K562 (cell line): ENCODE results near the gene C2orf76. TPM values are rescaled to one million over a fixed set of nuclear protein-coding genes. Genes with fewer than 3 reads are reported as not detected.

Experiments used
- ATAC-seq: fragments of 200-7000 bp; cut with Tn5 transposase; 3 replicates; pipeline ENCODE4 v1.9.1; 2020; ENCODE audit warnings: moderate library complexity
- BruUV-seq: library from RNA; stranded (reverse); fragments of 400-500 nt; replicated peaks from 2 replicates; lab custom pipeline; 2021; lab: Mats Ljungman, UMichigan
- CTCF ChIA-PET: fragments of 300-600 bp; formaldehyde crosslinking; extraction: SDS; loops from one replicate; lab custom pipeline; 2021; ENCODE audit warnings: low intra/inter-chr PET ratio; lab: Yijun Ruan, JAX
- POLR2A ChIA-PET: fragments of 300-600, 350-650 bp; sonication (Branson Sonifier 250); formaldehyde crosslinking; extraction: SDS; loops from one replicate; lab custom pipeline; 2021; ENCODE audit warnings: antibody characterized with exemption, inconsistent platforms; lab: Yijun Ruan, JAX
- DNase-seq, 4 experiments: peaks; one replicate each; pipeline versions ENCODE4 v3.0.0 to v3.0.0-alpha.2; 2011 to 2018; ENCODE audit warnings: low spot score in 3 of 4, mixed read lengths in 3 of 4; ENCODE audit errors: extremely low read depth in 1 of 4
- FAIRE-seq: peaks from 2 replicates; lab custom pipeline; 2011; peaks lifted over from hg19 to GRCh38; lab: Jason Lieb, UNC
- H2AFZ ChIP-seq: 2 replicates; pipeline ENCODE4 v1.6.0; 2011; ENCODE audit warnings: low read depth, low read length, control low read depth, inconsistent platforms
- H3K27ac ChIP-seq: fragments of 200-600 bp; 3 replicates; pipeline ENCODE4 v1.8.0; 2011; ENCODE audit warnings: low read depth, mild to moderate bottlenecking, control low read depth, inconsistent platforms, low read length, moderate library complexity, mixed read lengths; ENCODE audit errors: extremely low read depth
- H3K27me3 ChIP-seq, 2 experiments: fragments of 300-600 bp in 1 of 2; 2 replicates in 1 of 2; 3 replicates in 1 of 2; pipeline versions ENCODE4 v1.6.0 to v1.8.0; 2011; ENCODE audit warnings: inconsistent platforms in 2 of 2, low read length in 2 of 2, mild to moderate bottlenecking in 1 of 2, mixed read lengths in 1 of 2, moderate library complexity in 1 of 2; ENCODE audit not compliant: control insufficient read depth in 2 of 2, insufficient read depth in 2 of 2
- H3K36me3 ChIP-seq: fragments of 300-600 bp; 3 replicates; pipeline ENCODE4 v1.8.0; 2011; ENCODE audit warnings: mild to moderate bottlenecking, low read length, inconsistent platforms; ENCODE audit not compliant: control insufficient read depth, insufficient read depth
- H3K4me1 ChIP-seq, 2 experiments: fragments of 200-600 bp in 1 of 2; replicated peaks in 1 of 2; 2 replicates in 1 of 2; 3 replicates in 1 of 2; pipeline versions ENCODE4 v1.5.1 to v1.8.0; 2011; ENCODE audit warnings: inconsistent platforms in 2 of 2, low read length in 2 of 2, mild to moderate bottlenecking in 1 of 2, mixed read lengths in 1 of 2, moderate library complexity in 1 of 2; ENCODE audit not compliant: control insufficient read depth in 2 of 2, insufficient read depth in 2 of 2
- H3K4me2 ChIP-seq: 2 replicates; pipeline ENCODE4 v1.6.1; 2011; ENCODE audit warnings: low read length, control low read depth, inconsistent platforms, mixed read lengths; ENCODE audit not compliant: insufficient read depth
- H3K4me3 ChIP-seq: fragments of 200-600 bp; sonication (generic), shearing (Covaris generic); 2 replicates; pipeline ENCODE4 v1.5.1; 2016; ENCODE audit warnings: control low read depth, inconsistent platforms
- H3K79me2 ChIP-seq: fragments of 200-600 bp; 3 replicates; pipeline ENCODE4 v1.8.0; 2011; ENCODE audit warnings: low read length, inconsistent platforms; ENCODE audit not compliant: control insufficient read depth, insufficient read depth
- H3K9ac ChIP-seq, 2 experiments: 2 replicates each; pipeline versions ENCODE4 v1.6.0 to v1.6.1; 2011; ENCODE audit warnings: low read depth in 2 of 2, low read length in 2 of 2, control low read depth in 1 of 2, inconsistent platforms in 1 of 2, mild to moderate bottlenecking in 1 of 2, mixed read lengths in 1 of 2; ENCODE audit not compliant: insufficient read depth in 1 of 2
- H3K9me1 ChIP-seq: one replicate; pipeline ENCODE4 v1.6.0; 2011; ENCODE audit warnings: inconsistent platforms, mild to moderate bottlenecking, low read length, moderate library complexity; ENCODE audit not compliant: control insufficient read depth, insufficient read depth
- H3K9me3 ChIP-seq: replicated peaks from 2 replicates; pipeline ENCODE4 v1.5.1; 2011; ENCODE audit warnings: low read depth, low read length, inconsistent platforms; ENCODE audit not compliant: control insufficient read depth, insufficient read depth
- H4K20me1 ChIP-seq: replicated peaks from 2 replicates; pipeline ENCODE4 v1.6.1; 2011; ENCODE audit warnings: low read length, inconsistent platforms, mixed read lengths; ENCODE audit not compliant: control insufficient read depth, insufficient read depth
- CBX2 ChIP-seq: fragments of 200-600 bp; sonication (generic); IDR thresholded peaks from one replicate; pipeline ENCODE4 v1.6.1; 2012; ENCODE audit warnings: mild to moderate bottlenecking, low read length, inconsistent platforms; ENCODE audit not compliant: insufficient read depth, poor library complexity, severe bottlenecking
- DACH1 ChIP-seq: fragments of 450-650 bp; IDR thresholded peaks from 2 replicates; pipeline ENCODE4 v1.6.1; 2018; ENCODE audit not compliant: partially characterized antibody
- ERF ChIP-seq: fragments of 450-650 bp; formaldehyde crosslinking; IDR thresholded peaks from 2 replicates; pipeline ENCODE4 v1.4.0; 2020; ENCODE audit warnings: mild to moderate bottlenecking, mixed read lengths
- FOXJ3 ChIP-seq: sonication (generic); formaldehyde crosslinking; IDR thresholded peaks from 2 replicates; pipeline ENCODE4 v1.4.0; 2020; ENCODE audit warnings: mild to moderate bottlenecking, missing genetic modification reagents
- KHSRP ChIP-seq: fragments of 450-650 bp; IDR thresholded peaks from 2 replicates; pipeline ENCODE4 v1.6.1; 2017
- MEIS2 ChIP-seq: fragments of 450-650 bp; IDR thresholded peaks from 2 replicates; pipeline ENCODE4 v1.6.1; 2014; ENCODE audit warnings: mild to moderate bottlenecking; ENCODE audit not compliant: partially characterized antibody
- NFE2L1 ChIP-seq: fragments of 450-650 bp; IDR thresholded peaks from 2 replicates; pipeline ENCODE4 v1.6.1; 2016; ENCODE audit warnings: missing genetic modification characterization, low read depth, mild to moderate bottlenecking, missing compliant biosample characterization, moderate library complexity, borderline replicate concordance
- NUFIP1 ChIP-seq: fragments of 450-650 bp; IDR thresholded peaks from 2 replicates; pipeline ENCODE4 v1.6.1; 2018; ENCODE audit not compliant: partially characterized antibody
- POU5F1 ChIP-seq: fragments of 150-350 bp; IDR thresholded peaks from 2 replicates; pipeline ENCODE4 v1.6.1; 2014; ENCODE audit warnings: borderline replicate concordance, low read length, low read depth, mild to moderate bottlenecking; ENCODE audit not compliant: partially characterized antibody
- PYGO2 ChIP-seq: fragments of 450-650 bp; IDR thresholded peaks from 2 replicates; pipeline ENCODE4 v1.6.1; 2016; ENCODE audit warnings: mild to moderate bottlenecking, missing genetic modification characterization, moderate library complexity, missing compliant biosample characterization
- RBM17 ChIP-seq: fragments of 200-400 bp; formaldehyde crosslinking; IDR thresholded peaks from 2 replicates; pipeline ENCODE4 v1.6.1; 2017; ENCODE audit warnings: low read depth, mild to moderate bottlenecking, low read length, borderline replicate concordance
- RNF2 ChIP-seq: sonication (generic); IDR thresholded peaks from 2 replicates; pipeline ENCODE4 v1.6.1; 2016
- TEAD2 ChIP-seq: fragments of 450-650 bp; IDR thresholded peaks from 2 replicates; pipeline ENCODE4 v1.6.1; 2016; ENCODE audit warnings: missing genetic modification characterization, control low read depth, missing compliant biosample characterization
- THAP12 ChIP-seq: fragments of 250-450 bp; sonication (Bioruptor Pico); IDR thresholded peaks from 2 replicates; pipeline ENCODE4 v1.9.0; 2021; ENCODE audit warnings: mild to moderate bottlenecking, inconsistent platforms
- THRA ChIP-seq: fragments of 450-650 bp; IDR thresholded peaks from 2 replicates; pipeline ENCODE4 v1.6.1; 2017; ENCODE audit warnings: mild to moderate bottlenecking, moderate library complexity
- U2AF1 ChIP-seq: fragments of 200-400 bp; formaldehyde crosslinking; optimal IDR thresholded peaks from 2 replicates; pipeline ENCODE3; 2017; ENCODE audit warnings: mild to moderate bottlenecking, low read depth, low read length, moderate library complexity
- ZNF655 ChIP-seq: fragments of 250-450 bp; sonication (Bioruptor Pico); IDR thresholded peaks from 2 replicates; pipeline ENCODE4 v1.5.0; 2021
- ZSCAN32 ChIP-seq: fragments of 450-650 bp; formaldehyde crosslinking; IDR thresholded peaks from 2 replicates; pipeline ENCODE4 v1.4.0; 2020; ENCODE audit warnings: mild to moderate bottlenecking, moderate library complexity
- WGBS: fragments of 100-300 bp; shearing (Covaris generic); methylation state at CpG from one replicate; pipeline ENCODE4 v1.1.6; 2016; ENCODE audit warnings: low coverage, mixed read lengths; ENCODE audit not compliant: insufficient coverage; ENCODE audit errors: missing lambda C conversion rate; 5-methylcytosine and 5-hydroxymethylcytosine counted together
- in situ Hi-C: fragments of 300-500 bp; cut with MboI; formaldehyde crosslinking; loops from 4 replicates; pipeline ENCODE4 v1.15.0; 2018; ENCODE audit warnings: inconsistent platforms, mixed read lengths
- intact Hi-C: fragments of 100-400 bp; cut with micrococcal nuclease; formaldehyde crosslinking; loops from 2 replicates; pipeline ENCODE4 v1.14.2; 2022
- polyA plus RNA-seq, 8 experiments: library from polyadenylated mRNA; depleted of rRNA in 4 of 8; stranded (reverse) in 5 of 8; unstranded in 3 of 8; fragments of >200 nt; fragmentation: Nextera tagmentation in 2 of 8; fragmentation: Illumina TruSeq in 1 of 8; extraction: Ambion mirVana in 2 of 8; extraction: Trizol in 1 of 8; gene quantifications; 2 replicates each; pipeline versions ENCODE4 v1.2.1 to v1.2.3, GENCODE V29; 2011 to 2014; ENCODE audit warnings: inconsistent platforms in 1 of 8, missing spikeins in 1 of 8
- total RNA-seq, 7 experiments: library from RNA; depleted of rRNA in 6 of 7; stranded (reverse); fragments of >200 nt in 6 of 7; fragmentation: Illumina TruSeq in 2 of 7; extraction: Trizol in 2 of 7; gene quantifications; 2 replicates each; pipeline versions ENCODE4 v1.2.1 to v1.2.3, GENCODE V29; 2011 to 2021; ENCODE audit warnings: low replicate concordance in 1 of 7

Gene C2orf76
- total and polyA plus RNA-seq, 9 of the 15 experiments (the other 6 are each of a cell fraction or from before 2014, with no cell fraction given) = 4.8 to 26.2 (median 14.5) TPM

- ATAC-seq (peak; percentile 97), FAIRE-seq (peak; percentile 74), DNase-seq (peak; percentile 19 to 83 (median 49))
- no peaks in the 10 kb centered on the region for H3K9me3 ChIP-seq
- H2AFZ ChIP-seq = peak overlapping the region; percentile 77
- no peaks in the 10 kb centered on the region for H3K79me2 ChIP-seq
- no peaks in the 10 kb centered on the region for H3K27me3 ChIP-seq
- no peak overlapping the region; the same call in 1 of the 2 replicates for H3K4me2 ChIP-seq
- in situ Hi-C loops = no loop called here
- peaks cover 0 to 7% of the 10 kb centered on the region in 2 experiments; a peak in 4 of 5 replicates for H3K4me1 ChIP-seq
- 16% methylated on average over 6 of the region's 6 CpGs for WGBS
- intact Hi-C loops = no loop called here
- ChIA-PET CTCF (no interaction called here), POLR2A (interaction anchor here (0.7 to 0.8 kb wide), 2 partner anchors 20 to 158 kb away, joined by 3 to 4 read pairs; no protein-coding TSS in a partner anchor)
- no TSS peak for BruUV-seq
- no peaks in the 10 kb centered on the region for H4K20me1 ChIP-seq
- H3K9me1 ChIP-seq = no peaks in the 10 kb centered on the region
- no peak overlapping the region for H3K4me3 ChIP-seq
- H3K27ac ChIP-seq = no peak overlapping the region; the same call in 2 of the 3 replicates
- no peaks in the 10 kb centered on the region for H3K36me3 ChIP-seq
- H3K9ac ChIP-seq = no peak overlapping the region
- TF ChIP-seq THAP12 (CRISPR knock-in tag) = no peak
- TF ChIP-seq MEIS2 = no peak
- no peak for TF ChIP-seq ZNF655 (CRISPR knock-in tag)
- TF ChIP-seq ZSCAN32 = peak; percentile 67; the same call in 1 of the 2 replicates
- TF ChIP-seq ERF (CRISPR knock-in tag) = no peak
- TF ChIP-seq RBM17 = no peak
- no peak for TF ChIP-seq DACH1
- no peak for TF ChIP-seq U2AF1
- no peak for TF ChIP-seq RNF2
- no peak for TF ChIP-seq THRA
- no peak for TF ChIP-seq POU5F1
- TF ChIP-seq KHSRP = no peak
- no peak for TF ChIP-seq CBX2
- peak; percentile 93 for TF ChIP-seq PYGO2
- TF ChIP-seq FOXJ3 (CRISPR knock-in tag) = no peak
- peak; percentile 34; the same call in 1 of the 2 replicates for TF ChIP-seq NFE2L1 (tag)
- peak; percentile 87 for TF ChIP-seq TEAD2 (tag)
- no peak for TF ChIP-seq NUFIP1
Measured at GRCh38 chr2:119338826-119339561, 27.6 kb downstream of the C2orf76 start.
